Measurements from ENCODE around the gene CHD6. TPM values are rescaled to one million over a fixed set of nuclear protein-coding genes. Genes with fewer than 3 reads are reported as not detected.
A peak's percentile ranks its signal among the peaks of the same experiment; 100 is the strongest.

Gene CHD6
- total RNA-seq, 1 donor from 2014 or later = 112 TPM

- no peak for DNase-seq (ENCODE audit: low spot score)
These were observed 192.8 kb downstream of the CHD6 start for GRCh38 chr20:41425180-41425884.

GRCh38 chr20:41424546-41424945 lies 193.6 kb downstream of the CHD6 start:
- DNase-seq (ENCODE audit: low spot score) = no peak

GRCh38 chr20:41424011-41424410 lies 194.2 kb downstream of the CHD6 start:
- DNase-seq (ENCODE audit: low spot score) = no peak

- DNase-seq (ENCODE audit: low spot score) = no peak
These were observed 195.2 kb downstream of the CHD6 start for GRCh38 chr20:41422953-41423352.

GRCh38 chr20:41418739-41419293 lies 199.4 kb downstream of the CHD6 start:
- no peak for DNase-seq (ENCODE audit: low spot score)

- DNase-seq (ENCODE audit: low spot score) = no peak
These were observed 200.1 kb downstream of the CHD6 start for GRCh38 chr20:41418031-41418430.

GRCh38 chr20:41415191-41415590 lies 203.0 kb downstream of the CHD6 start:
- no peak for DNase-seq (ENCODE audit: low spot score)

- no peak for DNase-seq (ENCODE audit: low spot score)
These were observed 205.0 kb downstream of the CHD6 start for GRCh38 chr20:41413169-41413568.

GRCh38 chr20:41412324-41413120 lies 205.7 kb downstream of the CHD6 start:
- no peak for DNase-seq (ENCODE audit: low spot score)

GRCh38 chr20:41411391-41411847 lies 206.8 kb downstream of the CHD6 start:
- no peak for DNase-seq (ENCODE audit: low spot score)

GRCh38 chr20:41408986-41409385 lies 209.2 kb downstream of the CHD6 start:
- no peak for DNase-seq (ENCODE audit: low spot score)

GRCh38 chr20:41408156-41408794 lies 209.9 kb downstream of the CHD6 start:
- no peak for DNase-seq (ENCODE audit: low spot score)

GRCh38 chr20:41407607-41408006 lies 210.6 kb downstream of the CHD6 start:
- DNase-seq (ENCODE audit: low spot score) = no peak

GRCh38 chr20:41406896-41407444 lies 211.2 kb downstream of the CHD6 start:
- no peak for DNase-seq (ENCODE audit: low spot score)

- no peak for DNase-seq (ENCODE audit: low spot score)
These were observed 211.8 kb downstream of the CHD6 start for GRCh38 chr20:41406353-41406752.

GRCh38 chr20:41405436-41405835 lies 212.7 kb downstream of the CHD6 start:
- DNase-seq (ENCODE audit: low spot score) = no peak

GRCh38 chr20:41403604-41404003 lies 214.6 kb downstream of the CHD6 start:
- no peak for DNase-seq (ENCODE audit: low spot score)

GRCh38 chr20:41398408-41398807 lies 219.8 kb downstream of the CHD6 start:
- peak; percentile 59 for DNase-seq (ENCODE audit: low spot score)

GRCh38 chr20:41395667-41396664 lies 222.2 kb downstream of the CHD6 start:
- no peak for DNase-seq (ENCODE audit: low spot score)

GRCh38 chr20:41394931-41395666 lies 223.1 kb downstream of the CHD6 start:
- no peak for DNase-seq (ENCODE audit: low spot score)
